Endothelial cell of umbilical vein (primary cell): Measurements from ENCODE around the gene GRM8. TPM values are rescaled to one million over a fixed set of nuclear protein-coding genes. Genes with fewer than 3 reads are reported as not detected.

ENCODE experiments used
- BruUV-seq: library from RNA; stranded (reverse); fragments of 400-500 nt; replicated peaks from 2 replicates; lab custom pipeline; 2021; lab: Mats Ljungman, UMichigan
- CTCF ChIA-PET: fragments of 300-600, 350-600 bp; sonication (Branson Sonifier 250); formaldehyde crosslinking; loops from one replicate; lab custom pipeline; 2021; ENCODE audit warnings: antibody characterized with exemption, inconsistent platforms; lab: Charles Lee
- POLR2A ChIA-PET: fragments of 300-600, 350-600 bp; sonication (Branson Sonifier 250); formaldehyde crosslinking; loops from one replicate; lab custom pipeline; 2021; ENCODE audit warnings: antibody characterized with exemption, inconsistent platforms; lab: Charles Lee
- DNase-seq: peaks from one replicate; pipeline ENCODE4 v3.0.0-alpha.2; 2011; ENCODE audit warnings: low read depth, low spot score
- FAIRE-seq: peaks from 2 replicates; lab custom pipeline; 2011; peaks lifted over from hg19 to GRCh38; lab: Jason Lieb, UNC
- H2AFZ ChIP-seq: 2 replicates; pipeline ENCODE4 v1.6.0; 2012; ENCODE audit warnings: low read depth, low read length, control low read depth, inconsistent platforms
- H3K27ac ChIP-seq: 2 replicates; pipeline ENCODE4 v1.5.1; 2011; ENCODE audit warnings: low read depth, mild to moderate bottlenecking, control low read depth, low read length, moderate library complexity; ENCODE audit not compliant: insufficient read depth
- H3K27me3 ChIP-seq, 2 experiments: 2 replicates each; pipeline versions ENCODE4 v1.6.0 to v1.6.1; 2011; ENCODE audit warnings: low read length in 2 of 2, mixed read lengths in 1 of 2; ENCODE audit not compliant: control insufficient read depth in 2 of 2, insufficient read depth in 2 of 2
- H3K36me3 ChIP-seq, 2 experiments: 2 replicates in 1 of 2; 3 replicates in 1 of 2; pipeline ENCODE4 v1.5.1; 2011; ENCODE audit warnings: low read length in 2 of 2, mild to moderate bottlenecking in 1 of 2, moderate library complexity in 1 of 2; ENCODE audit not compliant: control insufficient read depth in 2 of 2, insufficient read depth in 2 of 2; ENCODE audit errors: extremely low read depth in 1 of 2
- H3K4me1 ChIP-seq: 3 replicates; pipeline ENCODE4 v1.5.1; 2011; ENCODE audit warnings: mild to moderate bottlenecking, low read length; ENCODE audit not compliant: control insufficient read depth, insufficient read depth; ENCODE audit errors: extremely low read depth
- H3K4me2 ChIP-seq: 2 replicates; pipeline ENCODE4 v1.6.1; 2011; ENCODE audit warnings: low read length, control low read depth, mixed read lengths; ENCODE audit not compliant: insufficient read depth
- H3K4me3 ChIP-seq, 3 experiments: fragments of 200-600 bp in 1 of 3; sonication (generic), shearing (Covaris generic) in 1 of 3; replicated peaks in 1 of 3; 2 replicates each; pipeline ENCODE4 v1.5.1; 2011 to 2016; ENCODE audit warnings: control low read depth in 3 of 3, low read length in 3 of 3, mild to moderate bottlenecking in 2 of 3, inconsistent platforms in 1 of 3, low read depth in 1 of 3, moderate library complexity in 1 of 3; ENCODE audit not compliant: insufficient read depth in 1 of 3
- H3K79me2 ChIP-seq: 2 replicates; pipeline ENCODE4 v1.6.0; 2012; ENCODE audit warnings: low read length, inconsistent platforms; ENCODE audit not compliant: control insufficient read depth, insufficient read depth
- H3K9ac ChIP-seq: replicated peaks from 2 replicates; pipeline ENCODE3; 2011; ENCODE audit warnings: low read length, control low read depth; ENCODE audit not compliant: insufficient read depth; ENCODE audit errors: extremely low read depth
- H3K9me1 ChIP-seq: replicated peaks from 3 replicates; pipeline ENCODE4 v1.6.0; 2011; ENCODE audit warnings: mild to moderate bottlenecking, low read length; ENCODE audit not compliant: control insufficient read depth, insufficient read depth; ENCODE audit errors: extremely low read depth
- H3K9me3 ChIP-seq: replicated peaks from 2 replicates; pipeline ENCODE4 v1.5.1; 2012; ENCODE audit warnings: low read length, inconsistent platforms; ENCODE audit not compliant: control insufficient read depth, insufficient read depth
- H4K20me1 ChIP-seq: replicated peaks from 2 replicates; pipeline ENCODE3; 2011; ENCODE audit warnings: mild to moderate bottlenecking, low read length; ENCODE audit not compliant: control insufficient read depth, insufficient read depth; ENCODE audit errors: extremely low read depth
- CTCF ChIP-seq, 2 donors: IDR thresholded peaks; 1 replicate in 1 of 2; 2 replicates in 1 of 2; pipeline ENCODE4 v1.5.1; 2011; ENCODE audit warnings: low read length in 2 of 2, mild to moderate bottlenecking in 2 of 2, moderate library complexity in 2 of 2, control low read depth in 1 of 2, inconsistent platforms in 1 of 2, low read depth in 1 of 2; ENCODE audit not compliant: insufficient read depth in 1 of 2; ENCODE audit errors: extremely low read depth in 1 of 2
- EZH2 ChIP-seq: IDR thresholded peaks from 2 replicates; pipeline ENCODE4 v1.6.1; 2012; ENCODE audit warnings: borderline replicate concordance, low read depth, mild to moderate bottlenecking, moderate library complexity, low read length, inconsistent platforms; ENCODE audit not compliant: severe bottlenecking
- FOS ChIP-seq: IDR thresholded peaks from 2 replicates; pipeline ENCODE4 v1.6.1; 2011; ENCODE audit warnings: mild to moderate bottlenecking, low read length, moderate library complexity, borderline replicate concordance; ENCODE audit not compliant: insufficient read depth
- GATA2 ChIP-seq: IDR thresholded peaks from 2 replicates; pipeline ENCODE4 v1.7.0; 2011; ENCODE audit warnings: low read depth, mild to moderate bottlenecking, moderate library complexity, mixed read lengths, low read length; ENCODE audit not compliant: insufficient read length, insufficient read depth
- JUN ChIP-seq: IDR thresholded peaks from 2 replicates; pipeline ENCODE4 v1.6.1; 2011; ENCODE audit warnings: borderline replicate concordance, low read depth; ENCODE audit not compliant: insufficient read length, insufficient read depth
- MAX ChIP-seq: IDR thresholded peaks from 2 replicates; pipeline ENCODE4 v1.6.1; 2011; ENCODE audit not compliant: insufficient read depth, insufficient read length
- MYC ChIP-seq: IDR thresholded peaks from one replicate; pipeline ENCODE4 v1.6.1; 2011; ENCODE audit warnings: mild to moderate bottlenecking, low read depth, low read length
- POLR2A ChIP-seq: IDR thresholded peaks from 2 replicates; pipeline ENCODE4 v1.6.1; 2012; ENCODE audit warnings: low read depth, mild to moderate bottlenecking, control low read depth, low read length
- POLR2AphosphoS5 ChIP-seq: IDR thresholded peaks from 2 replicates; pipeline ENCODE4 v1.6.1; 2012; ENCODE audit warnings: low read depth, mild to moderate bottlenecking, control low read depth, low read length, moderate library complexity; ENCODE audit not compliant: insufficient read depth
- dilution Hi-C: fragments of 300-500 bp; cut with MboI; formaldehyde crosslinking; loops from one replicate; pipeline ENCODE4 v1.15.0; 2019; ENCODE audit warnings: low sequenced_read_pairs; ENCODE audit not compliant: extremely low pct_ligation_motif_present
- intact Hi-C: fragments of 100-400 bp; cut with micrococcal nuclease; formaldehyde crosslinking; loops from one replicate; pipeline ENCODE4 v1.10.0; 2022
- polyA plus RNA-seq, 4 experiments: library from polyadenylated mRNA; depleted of rRNA in 3 of 4; stranded (reverse) in 3 of 4; unstranded in 1 of 4; fragments of >200 nt; gene quantifications; 2 replicates each; pipeline versions ENCODE4 v1.2.1 to v1.2.3, GENCODE V29; 2011 to 2012; ENCODE audit warnings: missing spikeins in 1 of 4
- total RNA-seq: library from RNA; stranded (reverse); gene quantifications from 2 replicates; pipeline ENCODE4 v1.2.3, GENCODE V29; 2021

The GRM8 gene
- total and polyA plus RNA-seq, 2 donors (not counting 3 experiments of a cell fraction or from before 2014, with no cell fraction given), result not detected

DNA sequence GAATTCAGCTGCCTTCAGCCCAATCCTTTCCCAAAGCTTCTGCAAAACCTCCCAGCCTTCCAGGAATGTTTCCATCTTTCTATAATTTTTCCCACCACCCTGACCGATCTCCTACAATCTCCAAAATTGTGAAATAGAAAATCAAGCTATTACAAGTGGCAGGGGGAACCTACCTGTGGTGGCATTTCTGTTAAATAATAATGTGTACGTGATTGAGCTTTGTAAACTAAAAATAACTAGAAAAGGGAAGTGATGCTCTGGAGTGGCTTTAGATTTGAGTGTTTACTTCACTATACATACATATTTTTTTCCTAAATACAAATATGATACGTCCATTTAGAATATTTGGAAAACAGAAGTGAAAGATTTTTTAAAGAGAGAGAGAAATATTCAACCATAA, 593.6 kb downstream of the GRM8 start:
- CTCF ChIA-PET, result no interaction called here
- H3K4me2 ChIP-seq, result no peak overlapping the region
- H2AFZ ChIP-seq, result no peak overlapping the region
- dilution Hi-C loops, result no loop called here
- no peaks in the 10 kb centered on the region for H4K20me1 ChIP-seq
- no peaks in the 10 kb centered on the region for H3K27me3 ChIP-seq
- H3K4me1 ChIP-seq, result no peaks in the 10 kb centered on the region
- FAIRE-seq (no peak), DNase-seq (no peak)
- no peak overlapping the region for H3K4me3 ChIP-seq
- H3K79me2 ChIP-seq, result no peaks in the 10 kb centered on the region
- intact Hi-C loops, result no loop called here
- no peak overlapping the region for H3K9ac ChIP-seq
- H3K9me3 ChIP-seq, result no peaks in the 10 kb centered on the region
- BruUV-seq, result no TSS peak
- H3K9me1 ChIP-seq, result no peaks in the 10 kb centered on the region
- no peak for TF ChIP-seq GATA2
- no peak for TF ChIP-seq CTCF (IDR thresholded peaks at IDR 0.05; ENCODE audit: extremely low read depth in 1 of 2, insufficient read depth in 1 of 2, low read depth in 1 of 2, low read length in 2 of 2)
- no peak for TF ChIP-seq POLR2A
- TF ChIP-seq MAX, result no peak
- no peak for TF ChIP-seq POLR2AphosphoS5
- TF ChIP-seq EZH2, result no peak
- TF ChIP-seq FOS, result no peak
- TF ChIP-seq MYC, result no peak
- TF ChIP-seq JUN, result no peak
- H3K36me3 ChIP-seq, result no peaks in the 10 kb centered on the region
- H3K27ac ChIP-seq, result no peak overlapping the region
- POLR2A ChIA-PET, result no interaction called here
